ENCODE data around the gene AMZ1. TPM values are rescaled to one million over a fixed set of nuclear protein-coding genes. Genes with fewer than 3 reads are reported as not detected.

The AMZ1 gene
- total RNA-seq, 4 donors from 2014 or later: 0.39 to 1.7 (median 1.2) TPM

GRCh38 chr7:2717293-2718261 lies 29.6 kb downstream of the AMZ1 start:
- Histone ChIP-seq H3K27me3 (no peaks in the 10 kb centered on the region), H3K9me3 (peaks cover 0 to 6% (median 0%) of the 10 kb centered on the region in 4 donors), H3K27ac (peak overlapping the region in 1 of 4 donors; percentile 11), H3K4me3 (no peak overlapping the region), H3K4me1 (peaks cover 0 to 22% (median 2%) of the 10 kb centered on the region in 4 donors), H3K36me3 (peaks cover 0 to 85% (median 0%) of the 10 kb centered on the region in 3 donors)
- no peak for DNase-seq (ENCODE audit: low spot score in 2 of 2)
- WGBS, 2 donors: 53 to 60% methylated on average over 41 to 47 of the region's 47 CpGs
- TF ChIP-seq, protein P1, sequence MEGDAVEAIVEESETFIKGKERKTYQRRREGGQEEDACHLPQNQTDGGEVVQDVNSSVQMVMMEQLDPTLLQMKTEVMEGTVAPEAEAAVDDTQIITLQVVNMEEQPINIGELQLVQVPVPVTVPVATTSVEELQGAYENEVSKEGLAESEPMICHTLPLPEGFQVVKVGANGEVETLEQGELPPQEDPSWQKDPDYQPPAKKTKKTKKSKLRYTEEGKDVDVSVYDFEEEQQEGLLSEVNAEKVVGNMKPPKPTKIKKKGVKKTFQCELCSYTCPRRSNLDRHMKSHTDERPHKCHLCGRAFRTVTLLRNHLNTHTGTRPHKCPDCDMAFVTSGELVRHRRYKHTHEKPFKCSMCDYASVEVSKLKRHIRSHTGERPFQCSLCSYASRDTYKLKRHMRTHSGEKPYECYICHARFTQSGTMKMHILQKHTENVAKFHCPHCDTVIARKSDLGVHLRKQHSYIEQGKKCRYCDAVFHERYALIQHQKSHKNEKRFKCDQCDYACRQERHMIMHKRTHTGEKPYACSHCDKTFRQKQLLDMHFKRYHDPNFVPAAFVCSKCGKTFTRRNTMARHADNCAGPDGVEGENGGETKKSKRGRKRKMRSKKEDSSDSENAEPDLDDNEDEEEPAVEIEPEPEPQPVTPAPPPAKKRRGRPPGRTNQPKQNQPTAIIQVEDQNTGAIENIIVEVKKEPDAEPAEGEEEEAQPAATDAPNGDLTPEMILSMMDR (IDR thresholded peaks at IDR 0.05): no peak
- TF ChIP-seq EP300 (IDR thresholded peaks at IDR 0.05) (no peak), POLR2A (IDR thresholded peaks at IDR 0.05) (no peak)

DNA sequence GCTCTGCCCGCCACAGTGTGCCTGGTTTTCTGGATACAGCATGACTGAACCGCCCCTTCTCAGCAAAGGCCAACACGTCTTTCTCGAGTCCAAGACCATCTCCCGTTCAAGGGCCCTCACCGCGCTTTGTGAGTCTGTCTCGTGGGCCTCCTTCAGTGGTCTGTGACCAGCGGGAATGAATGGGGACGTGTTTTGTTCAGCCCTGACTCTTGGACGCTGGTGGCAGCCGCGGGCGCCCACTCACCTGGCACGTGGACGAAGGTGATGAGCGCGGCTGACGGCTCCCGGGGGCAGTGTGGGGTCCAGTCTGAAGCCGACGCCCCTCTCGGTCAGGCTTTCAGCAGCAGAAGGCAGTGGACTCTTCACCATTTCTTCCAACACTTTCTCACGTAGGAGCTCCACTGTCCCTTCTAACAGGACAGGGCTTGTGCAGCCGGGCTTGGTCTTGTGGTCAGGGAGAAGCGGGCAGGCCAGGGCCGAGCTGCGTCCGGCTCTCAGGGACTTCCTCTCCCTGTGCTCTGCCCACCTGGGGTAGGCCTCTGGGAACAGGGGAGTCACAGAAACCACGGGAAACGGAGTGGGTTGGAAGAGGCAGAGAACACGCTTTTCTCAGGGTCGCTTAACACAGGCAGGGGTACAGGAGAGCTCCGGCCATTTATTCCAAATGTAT lies 30.4 kb downstream of the AMZ1 start:
- 89 to 92% methylated on average over 33 to 34 of the region's 34 CpGs for WGBS, 2 donors
- no peak for DNase-seq (ENCODE audit: low spot score in 2 of 2)
- H3K27ac ChIP-seq: no peak overlapping the region
- peaks cover 0 to 90% (median 0%) of the 10 kb centered on the region in 3 donors for H3K36me3 ChIP-seq
- H3K4me1 ChIP-seq: peaks cover 0 to 20% (median 2%) of the 10 kb centered on the region in 4 donors
- no peak overlapping the region for H3K4me3 ChIP-seq
- TF ChIP-seq, protein P1 (IDR thresholded peaks at IDR 0.05): no peak
- TF ChIP-seq EP300 (IDR thresholded peaks at IDR 0.05) (no peak), POLR2A (IDR thresholded peaks at IDR 0.05) (no peak)
- no peaks in the 10 kb centered on the region for H3K27me3 ChIP-seq
- peaks cover 0 to 6% (median 0%) of the 10 kb centered on the region in 4 donors for H3K9me3 ChIP-seq

DNA sequence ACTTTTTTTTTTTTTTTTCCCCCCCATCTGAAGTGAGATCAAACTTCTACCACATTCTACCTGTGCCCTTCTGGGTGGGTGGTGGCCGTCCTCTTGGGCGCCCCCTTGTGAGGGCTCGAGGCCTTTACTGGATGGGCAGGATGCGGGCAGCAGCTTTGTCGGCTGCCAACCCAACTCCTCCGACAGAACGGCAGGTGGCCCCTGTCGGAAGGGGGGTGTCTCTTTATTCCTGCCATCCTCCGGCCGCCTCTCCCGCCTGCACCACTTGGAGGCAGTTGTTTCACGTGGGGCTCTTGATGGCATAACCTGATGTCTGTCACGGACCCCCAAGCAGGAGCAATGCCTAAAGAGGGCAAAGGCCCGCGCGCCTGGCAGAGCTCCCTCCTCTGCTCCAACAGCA lies 31.0 kb downstream of the AMZ1 start:
- H3K4me1 ChIP-seq: peaks cover 0 to 17% (median 2%) of the 10 kb centered on the region in 4 donors
- no peak overlapping the region for H3K4me3 ChIP-seq
- H3K36me3 ChIP-seq: peaks cover 0 to 95% (median 0%) of the 10 kb centered on the region in 3 donors
- H3K27ac ChIP-seq: no peak overlapping the region
- TF ChIP-seq POLR2A (IDR thresholded peaks at IDR 0.05): no peak
- TF ChIP-seq, protein P1 (IDR thresholded peaks at IDR 0.05): peak in 4 of 5 experiments; percentile 17 to 20 (median 18)
- no peak for TF ChIP-seq EP300 (IDR thresholded peaks at IDR 0.05)
- peaks cover 0 to 6% (median 0%) of the 10 kb centered on the region in 4 donors for H3K9me3 ChIP-seq
- DNase-seq (ENCODE audit: low spot score in 2 of 2): no peak
- no peaks in the 10 kb centered on the region for H3K27me3 ChIP-seq
- 80% methylated on average over 16 of the region's 16 CpGs for WGBS, 2 donors

GRCh38 chr7:2720024-2720423 lies 32.0 kb downstream of the AMZ1 start:
- 93 to 96% methylated on average over 16 of the region's 16 CpGs for WGBS, 2 donors
- Histone ChIP-seq H3K27ac (no peak overlapping the region), H3K4me1 (peaks cover 0 to 17% (median 2%) of the 10 kb centered on the region in 4 donors), H3K27me3 (no peaks in the 10 kb centered on the region), H3K36me3 (peaks cover 0 to 87% (median 0%) of the 10 kb centered on the region in 3 donors), H3K9me3 (peaks cover 0 to 3% (median 0%) of the 10 kb centered on the region in 4 donors), H3K4me3 (no peak overlapping the region)
- TF ChIP-seq EP300 (IDR thresholded peaks at IDR 0.05) (no peak), POLR2A (IDR thresholded peaks at IDR 0.05) (no peak)
- TF ChIP-seq, protein P1 (IDR thresholded peaks at IDR 0.05): no peak
- DNase-seq (ENCODE audit: low spot score in 2 of 2): no peak
